ACHN (cell line): Measurements from ENCODE around the gene MEG3.
"Not testable (repeated sequence)": the region's sequence is repeated elsewhere in the genome, so short reads cannot be mapped to it uniquely, and the experiment has no call there.

ENCODE experiments used
- DNase-seq: peaks from one replicate; pipeline ENCODE4 v3.0.0-alpha.2; 2015
- in situ Hi-C: cut with HindIII; loops from 2 replicates; pipeline ENCODE4 v1.10.0; 2017; ENCODE audit warnings: low sequenced_read_pairs, low pct_ligation_motif_present, low pct_unique_long_range_greater_than_20kb

Gene MEG3

GRCh38 chr14:100807496-100807895 is 18.4 kb upstream of the MEG3 start:
- in situ Hi-C loops, result no loop called here
- DNase-seq, result no peak

GRCh38 chr14:100807979-100808734 is 17.8 kb upstream of the MEG3 start:
- in situ Hi-C loops, result no loop called here
- no peak for DNase-seq

- in situ Hi-C loops, result no loop called here
- DNase-seq, result no peak
These were observed 15.5 kb upstream of the MEG3 start for GRCh38 chr14:100810435-100810834.

- in situ Hi-C loops, result no loop called here
- DNase-seq, result no peak
These were observed 15.0 kb upstream of the MEG3 start for GRCh38 chr14:100810861-100811461.

GRCh38 chr14:100813291-100813690 is 12.6 kb upstream of the MEG3 start:
- in situ Hi-C loops, result no loop called here
- DNase-seq, result no peak

- DNase-seq, result no peak
- in situ Hi-C loops, result no loop called here
These were observed 10.2 kb upstream of the MEG3 start for GRCh38 chr14:100815478-100816285.

GRCh38 chr14:100816286-100816949 is 9.5 kb upstream of the MEG3 start:
- no peak for DNase-seq
- in situ Hi-C loops, result no loop called here

- in situ Hi-C loops, result no loop called here
- DNase-seq, result no peak
These were observed 8.7 kb upstream of the MEG3 start for GRCh38 chr14:100816950-100817901.

GRCh38 chr14:100818221-100818699 is 7.7 kb upstream of the MEG3 start:
- no peak for DNase-seq
- in situ Hi-C loops, result no loop called here

GRCh38 chr14:100818923-100819322 is 7.0 kb upstream of the MEG3 start:
- in situ Hi-C loops, DNase-seq: not testable (repeated sequence)

GRCh38 chr14:100819453-100819828 is 6.5 kb upstream of the MEG3 start:
- in situ Hi-C loops, result no loop called here
- DNase-seq, result no peak

- DNase-seq, result no peak
- in situ Hi-C loops, result no loop called here
These were observed 6.0 kb upstream of the MEG3 start for GRCh38 chr14:100819829-100820475.

GRCh38 chr14:100820957-100821356 is 5.0 kb upstream of the MEG3 start:
- DNase-seq, result no peak
- in situ Hi-C loops, result no loop called here

- in situ Hi-C loops, result no loop called here
- DNase-seq, result no peak
These were observed 3.9 kb upstream of the MEG3 start for GRCh38 chr14:100822013-100822412.

- DNase-seq, result no peak
- in situ Hi-C loops, result no loop called here
These were observed 3.2 kb upstream of the MEG3 start for GRCh38 chr14:100822532-100823296.

- in situ Hi-C loops, result no loop called here
- DNase-seq, result no peak
These were observed 2.4 kb upstream of the MEG3 start for GRCh38 chr14:100823413-100824080.
